ENCODE results near the gene FHOD3.

FHOD3 gene

GRCh38 chr18:36597636-36598035 is 300.1 kb downstream of the FHOD3 start:
- Histone ChIP-seq H3K9me3 (ENCODE audit: insufficient read depth, low read depth, low read length) (no peaks in the 10 kb centered on the region), H4K20me1 (ENCODE audit: insufficient read depth, low read length, poor library complexity, severe bottlenecking) (no peaks in the 10 kb centered on the region)
- TF ChIP-seq EZH2phosphoT487 (IDR thresholded peaks at IDR 0.05; ENCODE audit: borderline replicate concordance), result no peak
- TF ChIP-seq, protein P1, sequence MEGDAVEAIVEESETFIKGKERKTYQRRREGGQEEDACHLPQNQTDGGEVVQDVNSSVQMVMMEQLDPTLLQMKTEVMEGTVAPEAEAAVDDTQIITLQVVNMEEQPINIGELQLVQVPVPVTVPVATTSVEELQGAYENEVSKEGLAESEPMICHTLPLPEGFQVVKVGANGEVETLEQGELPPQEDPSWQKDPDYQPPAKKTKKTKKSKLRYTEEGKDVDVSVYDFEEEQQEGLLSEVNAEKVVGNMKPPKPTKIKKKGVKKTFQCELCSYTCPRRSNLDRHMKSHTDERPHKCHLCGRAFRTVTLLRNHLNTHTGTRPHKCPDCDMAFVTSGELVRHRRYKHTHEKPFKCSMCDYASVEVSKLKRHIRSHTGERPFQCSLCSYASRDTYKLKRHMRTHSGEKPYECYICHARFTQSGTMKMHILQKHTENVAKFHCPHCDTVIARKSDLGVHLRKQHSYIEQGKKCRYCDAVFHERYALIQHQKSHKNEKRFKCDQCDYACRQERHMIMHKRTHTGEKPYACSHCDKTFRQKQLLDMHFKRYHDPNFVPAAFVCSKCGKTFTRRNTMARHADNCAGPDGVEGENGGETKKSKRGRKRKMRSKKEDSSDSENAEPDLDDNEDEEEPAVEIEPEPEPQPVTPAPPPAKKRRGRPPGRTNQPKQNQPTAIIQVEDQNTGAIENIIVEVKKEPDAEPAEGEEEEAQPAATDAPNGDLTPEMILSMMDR (conservative IDR thresholded peaks at IDR 0.05; ENCODE audit: low read length), result no peak

DNA sequence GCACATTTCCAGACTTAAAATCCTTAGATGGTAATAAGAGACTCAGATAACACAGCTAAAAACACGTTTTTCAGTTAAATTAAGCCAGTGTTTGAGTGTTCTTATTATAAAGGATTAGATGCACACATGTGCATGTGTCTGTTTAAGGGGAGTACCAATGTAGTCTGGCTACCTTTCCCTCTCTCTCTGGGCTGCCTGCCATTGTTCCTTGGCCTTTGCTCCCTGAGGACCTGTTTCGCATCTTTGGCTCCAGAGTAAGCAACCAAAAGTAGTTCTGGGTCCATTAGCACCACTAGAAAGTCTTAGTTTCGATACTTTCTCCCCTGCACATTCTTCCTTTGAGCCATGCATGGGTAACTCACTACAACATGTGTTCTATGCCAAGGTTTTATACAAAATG is 303.0 kb downstream of the FHOD3 start:
- Histone ChIP-seq H3K36me3 (ENCODE audit: insufficient read depth, low read length) (no peaks in the 10 kb centered on the region), H3K9ac (ENCODE audit: low read depth, low read length, poor library complexity, severe bottlenecking) (no peak overlapping the region), H3K27me3 (ENCODE audit: insufficient read depth, low read length, poor library complexity, severe bottlenecking) (no peaks in the 10 kb centered on the region), H3K79me2 (ENCODE audit: insufficient read depth, low read length) (no peaks in the 10 kb centered on the region), H4K20me1 (ENCODE audit: insufficient read depth, low read length, poor library complexity, severe bottlenecking) (no peaks in the 10 kb centered on the region), H3K4me3 (ENCODE audit: low read length, poor library complexity, severe bottlenecking) (no peak overlapping the region), H3K9me2 (replicated peaks; ENCODE audit: low read depth, low read length) (no peaks in the 10 kb centered on the region), H3K9me3 (ENCODE audit: insufficient read depth, low read depth, low read length) (no peaks in the 10 kb centered on the region), H3K4me1 (ENCODE audit: insufficient read depth, low read length, poor library complexity, severe bottlenecking) (peaks cover 3% of the 10 kb centered on the region), H2AFZ (ENCODE audit: low read length) (peak overlapping the region; percentile 46; the same call in 1 of the 2 replicates), H3F3A (ENCODE audit: low read depth) (no peaks in the 10 kb centered on the region), H3K4me2 (ENCODE audit: low read depth, low read length, poor library complexity, severe bottlenecking) (no peak overlapping the region)
- TF ChIP-seq EZH2phosphoT487 (IDR thresholded peaks at IDR 0.05; ENCODE audit: borderline replicate concordance), result no peak
- TF ChIP-seq, protein P1 (conservative IDR thresholded peaks at IDR 0.05; ENCODE audit: low read length), result no peak

More at GRCh38 chr18:36597636-36598035, 300.1 kb downstream of the FHOD3 start:
- Histone ChIP-seq H3K4me3 (ENCODE audit: low read length, poor library complexity, severe bottlenecking) (no peak overlapping the region), H3K9ac (ENCODE audit: low read depth, low read length, poor library complexity, severe bottlenecking) (no peak overlapping the region), H3K36me3 (ENCODE audit: insufficient read depth, low read length) (no peaks in the 10 kb centered on the region), H3K27me3 (ENCODE audit: insufficient read depth, low read length, poor library complexity, severe bottlenecking) (no peaks in the 10 kb centered on the region), H3F3A (ENCODE audit: low read depth) (no peaks in the 10 kb centered on the region), H2AFZ (ENCODE audit: low read length) (no peak overlapping the region), H3K9me2 (replicated peaks; ENCODE audit: low read depth, low read length) (no peaks in the 10 kb centered on the region), H3K79me2 (ENCODE audit: insufficient read depth, low read length) (no peaks in the 10 kb centered on the region), H3K4me2 (ENCODE audit: low read depth, low read length, poor library complexity, severe bottlenecking) (no peak overlapping the region), H3K4me1 (ENCODE audit: insufficient read depth, low read length, poor library complexity, severe bottlenecking) (peaks cover 16% of the 10 kb centered on the region)

GRCh38 chr18:36601316-36601715 is 303.8 kb downstream of the FHOD3 start:
- Histone ChIP-seq H4K20me1 (ENCODE audit: insufficient read depth, low read length, poor library complexity, severe bottlenecking) (no peaks in the 10 kb centered on the region), H3K9ac (ENCODE audit: low read depth, low read length, poor library complexity, severe bottlenecking) (no peak overlapping the region), H3K4me1 (ENCODE audit: insufficient read depth, low read length, poor library complexity, severe bottlenecking) (peaks cover 3% of the 10 kb centered on the region), H3K27me3 (ENCODE audit: insufficient read depth, low read length, poor library complexity, severe bottlenecking) (no peaks in the 10 kb centered on the region), H3F3A (ENCODE audit: low read depth) (no peaks in the 10 kb centered on the region), H2AFZ (ENCODE audit: low read length) (0 out of 2 replicates have a peak overlapping the region, but pooled peaks have one; percentile 46), H3K9me2 (replicated peaks; ENCODE audit: low read depth, low read length) (no peaks in the 10 kb centered on the region), H3K9me3 (ENCODE audit: insufficient read depth, low read depth, low read length) (no peaks in the 10 kb centered on the region), H3K79me2 (ENCODE audit: insufficient read depth, low read length) (no peaks in the 10 kb centered on the region), H3K36me3 (ENCODE audit: insufficient read depth, low read length) (no peaks in the 10 kb centered on the region), H3K4me2 (ENCODE audit: low read depth, low read length, poor library complexity, severe bottlenecking) (no peak overlapping the region), H3K4me3 (ENCODE audit: low read length, poor library complexity, severe bottlenecking) (no peak overlapping the region)
- TF ChIP-seq, protein P1 (conservative IDR thresholded peaks at IDR 0.05; ENCODE audit: low read length), result no peak
- TF ChIP-seq EZH2phosphoT487 (IDR thresholded peaks at IDR 0.05; ENCODE audit: borderline replicate concordance), result no peak
